Erythroblast (primary cell): ENCODE results near the gene TMBIM1.

Source experiments
- GATA1 ChIP-seq: IDR thresholded peaks from 2 replicates; pipeline ENCODE4 v1.6.1; 2011; ENCODE audit warnings: low read depth, mild to moderate bottlenecking, control low read depth, low read length, moderate library complexity
- POLR2A ChIP-seq: IDR thresholded peaks from 2 replicates; pipeline ENCODE4 v1.6.1; 2011; ENCODE audit warnings: mild to moderate bottlenecking, low read length

DNA sequence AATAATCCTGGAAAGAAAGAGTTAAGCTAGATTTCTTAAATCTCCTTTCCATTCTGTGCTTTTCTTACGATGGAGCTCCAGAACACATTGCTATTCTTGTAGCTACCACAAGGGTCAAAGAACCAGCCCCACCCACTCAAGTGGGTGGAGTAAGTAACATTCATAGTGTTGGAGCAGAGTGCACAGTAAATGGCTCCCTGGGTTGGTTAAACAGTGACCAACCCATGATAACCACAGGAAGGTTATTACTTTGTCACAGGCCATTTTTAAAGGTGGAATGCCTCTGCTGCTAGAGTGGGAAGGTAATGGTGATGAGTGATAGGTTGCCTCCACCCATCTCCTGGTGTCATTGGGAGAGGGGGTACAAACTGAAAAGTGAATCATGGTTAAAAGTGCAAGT lies 61.4 kb downstream of the TMBIM1 start:
- TF ChIP-seq POLR2A: no peak
- TF ChIP-seq GATA1: no peak
